Eye (tissue), 1 donor: ENCODE data around the gene FUT2.
"Not testable (repeated sequence)": the region's sequence is repeated elsewhere in the genome, so short reads cannot be mapped to it uniquely, and the experiment has no call there.

Experiments
- DNase-seq: peaks from one replicate; pipeline ENCODE4 v3.0.0-alpha.2; 2015

The FUT2 gene

GRCh38 chr19:48695743-48696352, at the start of gene FUT2:
TSS of gene FUT2 (plus strand) at chr19:48695971. CDS start at chr19:48702957, 6,986 bp downstream.
- DNase-seq: no peak

DNA sequence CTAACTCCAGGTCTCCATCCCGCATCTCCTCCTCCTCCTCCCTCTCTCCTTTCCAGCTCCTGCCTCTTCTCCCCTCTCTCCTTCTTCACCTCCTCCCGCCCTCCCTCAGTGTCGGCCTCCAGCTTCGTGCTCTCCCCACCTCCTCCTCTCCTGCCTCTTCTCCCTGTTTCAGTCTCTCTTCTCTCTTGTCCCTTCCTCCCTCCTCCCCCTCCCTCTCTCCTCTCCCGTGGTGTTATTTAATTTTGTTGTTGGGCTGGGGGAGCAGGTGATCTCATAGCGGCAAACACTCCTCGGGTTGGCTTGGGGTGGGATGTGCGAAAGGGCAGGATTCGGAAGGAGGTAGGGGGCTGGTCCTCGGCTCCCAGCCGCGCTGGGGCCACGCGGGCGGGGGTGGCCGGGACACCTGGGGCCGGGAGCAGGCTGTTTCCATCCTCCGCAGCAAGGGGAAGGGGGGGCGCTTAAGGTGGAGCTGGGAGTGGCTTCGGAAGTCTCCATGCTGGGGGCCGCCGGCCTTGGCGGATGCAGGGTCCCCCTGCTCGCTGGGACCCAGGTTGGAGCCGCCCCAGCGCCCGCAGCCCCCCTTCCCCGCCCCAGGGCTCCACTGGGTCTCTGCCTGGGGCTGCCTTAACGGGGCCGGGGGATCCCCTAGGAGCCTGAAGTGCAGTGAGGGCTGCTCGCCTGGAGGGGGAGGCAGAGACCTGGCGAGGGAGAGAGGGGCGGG, 49.6 kb upstream of the FUT2 start, which contains the start of gene CA11:
Gene CA11 (minus strand): TSS at position 187 of the 721 bp plus-strand sequence. CDS start 555 bp downstream, outside the sequence.
- DNase-seq: peak; percentile 98

DNA sequence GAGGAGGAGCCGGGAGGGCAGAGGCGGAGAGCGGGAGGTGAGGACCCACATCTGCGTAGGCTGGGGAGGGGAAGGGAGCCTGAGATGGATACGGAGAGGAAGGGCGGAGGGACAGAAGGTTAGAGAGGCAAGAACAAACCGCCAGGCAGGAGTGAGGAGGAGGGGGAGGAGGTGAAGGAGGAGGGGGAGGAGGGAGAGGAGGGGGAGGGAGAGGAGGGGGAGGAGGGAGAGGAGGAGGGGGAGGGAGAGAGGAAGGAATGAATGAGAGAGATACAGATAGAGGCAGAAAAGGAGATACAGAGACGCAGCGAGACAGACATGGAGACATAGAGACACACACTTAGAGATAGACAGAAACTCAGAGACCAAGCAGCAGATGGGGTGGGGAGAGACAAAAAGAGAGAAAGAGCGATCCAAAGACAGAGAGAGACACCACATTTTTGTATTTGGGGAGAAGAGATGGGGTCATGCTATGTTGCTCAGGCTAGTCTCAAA, 49.0 kb upstream of the FUT2 start:
- DNase-seq: no peak

- no peak for DNase-seq
Observed at GRCh38 chr19:48648134-48648533, 47.6 kb upstream of the FUT2 start.

DNA sequence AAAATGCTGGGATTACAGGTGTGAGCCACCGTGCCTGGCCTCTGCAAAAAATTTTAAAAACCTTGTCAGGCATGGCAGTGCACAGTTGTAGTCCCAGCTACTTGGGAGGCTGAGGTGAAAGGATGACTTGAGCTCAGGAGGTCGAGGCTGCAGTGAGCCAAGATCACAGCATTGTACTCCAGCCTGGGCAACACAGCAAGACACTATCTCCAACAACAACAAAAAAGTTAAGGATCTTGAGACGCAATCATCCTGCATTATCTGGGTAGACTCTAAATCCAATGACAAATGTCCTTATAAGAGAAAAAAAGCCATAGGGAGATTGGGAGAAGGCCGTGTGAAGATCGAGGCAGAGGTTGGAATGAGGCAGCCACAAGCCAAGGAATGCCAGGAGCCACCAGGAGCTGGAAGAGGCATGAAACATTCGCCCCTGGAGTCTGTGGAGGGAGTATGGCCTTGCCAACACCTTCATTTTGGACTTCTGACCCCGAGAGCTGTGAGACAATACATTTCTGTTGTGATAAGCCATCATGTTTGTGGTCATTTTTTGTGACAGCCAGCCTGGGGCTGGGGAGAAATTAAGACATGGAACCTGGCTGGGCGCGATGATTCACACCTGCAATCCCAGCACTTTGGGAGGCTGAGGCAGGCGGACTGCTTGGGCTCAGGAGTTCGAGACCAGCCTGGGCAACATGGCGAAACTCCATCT, 44.6 kb upstream of the FUT2 start:
- no peak for DNase-seq

DNA sequence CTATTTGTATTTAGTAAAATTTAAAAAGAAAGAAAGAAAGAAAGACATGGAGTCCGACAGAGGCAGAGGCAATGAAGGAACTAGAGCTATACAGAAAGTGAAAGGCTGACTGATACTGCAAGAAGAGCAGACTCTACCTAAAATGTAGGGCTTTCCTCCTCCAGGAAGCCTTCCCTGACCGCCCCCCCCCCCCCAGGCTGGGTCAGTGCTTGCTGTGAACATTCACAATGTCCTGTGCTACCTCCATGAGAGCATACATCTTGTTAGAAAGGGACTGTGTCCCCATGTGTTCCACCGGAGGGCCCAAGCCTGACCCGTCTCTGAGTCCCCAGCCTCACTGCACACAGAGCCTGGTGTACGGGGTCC, 44.1 kb upstream of the FUT2 start:
- no peak for DNase-seq

- DNase-seq: peak; percentile 66
Observed at GRCh38 chr19:48654299-48655059, 41.3 kb upstream of the FUT2 start.

DNA sequence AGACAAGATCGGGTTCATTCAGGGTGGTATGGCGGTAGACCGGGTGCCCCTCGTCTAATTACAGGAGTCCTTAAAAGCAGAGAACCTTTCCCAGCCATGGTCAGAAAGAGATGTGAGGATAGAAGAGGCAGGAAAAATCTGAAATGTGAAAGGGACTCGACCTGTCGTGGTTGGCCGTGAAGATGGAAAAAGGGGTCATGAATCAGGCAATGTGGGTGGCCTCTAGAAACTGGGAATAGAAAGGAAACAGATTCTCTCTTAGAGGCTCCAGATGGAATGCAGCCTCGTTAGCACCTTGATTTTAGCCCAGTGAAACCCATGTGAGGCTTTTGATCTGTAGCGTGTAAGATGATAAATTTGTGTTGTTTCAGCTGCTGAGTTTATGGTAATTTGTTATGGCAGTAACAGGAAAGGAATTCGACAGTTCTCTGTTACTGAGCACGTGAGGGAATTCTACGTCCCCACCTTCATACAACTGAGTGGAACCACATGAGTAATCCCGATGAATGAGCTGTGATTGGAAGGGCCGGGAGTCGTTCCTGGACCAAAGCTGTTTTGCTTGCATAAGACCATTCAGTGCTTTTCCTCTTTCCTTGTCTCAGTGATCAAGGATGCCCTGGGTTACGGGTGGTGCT, 38.8 kb upstream of the FUT2 start:
- peak; percentile 75 for DNase-seq

DNA sequence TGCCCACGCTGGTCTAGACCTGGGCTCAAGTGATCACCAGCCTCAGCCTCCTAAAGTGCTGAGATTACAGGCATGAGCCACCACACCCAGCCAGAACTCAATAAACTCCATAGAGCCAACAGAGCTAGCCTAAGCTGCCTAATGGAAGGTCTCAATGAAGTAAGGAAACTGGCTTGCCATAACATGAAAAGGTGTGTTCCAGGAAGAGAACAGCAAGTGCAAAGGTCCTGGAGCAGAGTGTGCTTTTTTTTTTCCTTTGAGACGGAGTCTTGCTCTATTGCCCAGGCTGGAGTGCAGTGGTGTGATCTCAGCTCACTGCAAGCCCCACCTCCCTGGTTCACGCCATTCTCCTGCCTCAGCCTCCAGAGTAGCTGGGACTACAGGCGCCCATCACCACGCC, 37.9 kb upstream of the FUT2 start:
- DNase-seq: not testable (repeated sequence)

GRCh38 chr19:48658483-48658882, 37.3 kb upstream of the FUT2 start:
- no peak for DNase-seq

DNA sequence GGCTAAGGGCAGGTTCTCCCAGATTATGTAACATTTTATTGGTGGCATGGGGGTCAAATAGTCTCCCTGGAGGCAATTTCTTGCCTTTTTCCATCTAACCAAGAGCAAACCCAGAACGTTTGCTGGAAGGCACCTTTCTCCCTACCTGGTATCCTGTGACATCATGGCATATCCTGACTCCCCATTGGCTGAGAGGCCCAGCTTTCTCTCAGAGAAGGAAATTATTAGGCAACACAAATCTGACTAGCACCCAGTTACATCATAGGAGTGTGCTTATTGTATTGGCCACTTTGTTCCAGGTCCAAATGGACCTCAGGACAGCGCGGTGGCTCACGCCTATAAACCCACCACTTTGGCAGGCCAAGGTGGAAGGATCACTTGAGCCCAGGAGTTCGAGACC, 36.0 kb upstream of the FUT2 start:
- DNase-seq: no peak

DNA sequence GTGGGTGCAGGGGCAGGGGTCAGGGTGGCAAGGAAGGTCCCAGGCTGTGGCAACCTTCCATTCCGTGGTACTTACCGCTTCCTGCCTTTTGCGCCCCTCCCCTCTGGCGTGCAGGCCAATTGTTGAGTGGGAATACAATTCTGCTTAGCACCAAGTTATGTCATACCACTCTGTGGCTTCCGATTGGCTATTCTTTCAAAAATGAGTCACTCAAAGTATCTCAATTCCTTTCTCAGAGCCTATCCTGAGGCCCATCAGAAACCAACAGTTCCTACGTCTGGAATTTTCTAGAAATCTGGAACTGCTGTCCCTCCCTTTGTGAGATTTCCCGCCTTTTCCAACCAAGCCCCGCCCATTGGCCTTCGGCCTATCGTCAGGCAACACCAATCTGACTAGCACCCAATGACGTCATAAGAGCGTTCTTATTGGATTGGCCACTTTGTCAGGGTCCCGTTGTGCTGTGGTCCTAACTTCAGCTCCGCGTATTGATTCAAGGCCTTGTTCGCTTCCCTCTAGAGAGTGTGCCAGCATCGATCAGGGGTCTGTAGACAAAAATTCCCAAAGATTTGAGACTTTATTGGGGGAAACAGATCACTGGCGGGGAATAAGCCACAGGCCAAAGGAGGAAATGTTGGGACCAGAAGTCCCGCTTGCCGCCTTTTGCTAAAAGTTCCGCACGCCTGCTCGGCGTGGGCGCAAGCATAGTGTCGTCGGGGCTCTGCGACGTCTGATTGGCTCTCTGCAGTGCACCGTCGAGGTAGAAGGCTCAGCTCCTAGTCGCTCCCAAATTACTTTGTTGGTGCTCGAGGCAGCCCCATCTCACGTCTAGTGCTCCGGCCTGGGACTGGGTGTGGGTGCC, 34.7 kb upstream of the FUT2 start:
- peak; percentile 82 for DNase-seq

DNA sequence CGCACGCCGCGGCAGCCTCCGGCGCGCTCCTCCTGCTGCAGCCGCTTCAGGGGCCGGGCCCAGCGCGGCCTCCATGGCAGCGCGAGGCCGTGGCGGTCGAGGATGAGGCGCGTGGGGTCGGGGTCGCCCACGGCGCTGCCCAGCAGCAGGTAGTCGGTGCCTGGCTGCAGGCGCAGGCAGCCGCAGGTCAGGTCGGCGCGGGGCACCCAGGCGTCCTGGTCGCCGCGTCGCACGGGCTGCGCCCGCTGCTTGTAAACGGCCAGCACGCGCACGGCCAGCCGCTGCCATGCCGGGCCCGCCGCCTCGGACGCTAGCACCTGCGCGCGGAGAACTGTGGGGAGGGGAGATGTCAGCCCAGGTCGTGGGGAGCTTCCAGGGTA, 34.1 kb upstream of the FUT2 start:
- DNase-seq: no peak

- no peak for DNase-seq
Observed at GRCh38 chr19:48663667-48664066, 32.1 kb upstream of the FUT2 start.

- DNase-seq: no peak
Observed at GRCh38 chr19:48664476-48664875, 31.3 kb upstream of the FUT2 start.

DNA sequence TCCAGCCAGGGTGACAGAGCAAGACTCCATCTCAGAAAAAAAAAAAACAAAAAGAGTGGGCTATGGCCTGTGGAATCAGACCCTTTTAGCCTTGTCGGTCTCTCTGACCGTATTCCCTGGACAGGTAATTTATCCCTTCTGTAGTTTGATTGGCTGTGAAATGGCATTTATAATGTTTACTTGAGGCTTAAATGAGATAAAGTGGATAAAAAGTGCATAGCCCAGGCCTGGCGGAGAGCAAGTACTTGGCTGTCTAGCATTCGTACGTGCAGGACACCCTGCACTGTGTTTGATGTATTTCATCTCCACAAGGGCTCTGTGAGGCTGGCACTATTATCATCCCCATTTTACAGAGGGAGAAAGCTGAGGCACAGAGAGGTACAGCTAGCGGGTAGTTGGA, 30.0 kb upstream of the FUT2 start:
- DNase-seq: no peak

DNA sequence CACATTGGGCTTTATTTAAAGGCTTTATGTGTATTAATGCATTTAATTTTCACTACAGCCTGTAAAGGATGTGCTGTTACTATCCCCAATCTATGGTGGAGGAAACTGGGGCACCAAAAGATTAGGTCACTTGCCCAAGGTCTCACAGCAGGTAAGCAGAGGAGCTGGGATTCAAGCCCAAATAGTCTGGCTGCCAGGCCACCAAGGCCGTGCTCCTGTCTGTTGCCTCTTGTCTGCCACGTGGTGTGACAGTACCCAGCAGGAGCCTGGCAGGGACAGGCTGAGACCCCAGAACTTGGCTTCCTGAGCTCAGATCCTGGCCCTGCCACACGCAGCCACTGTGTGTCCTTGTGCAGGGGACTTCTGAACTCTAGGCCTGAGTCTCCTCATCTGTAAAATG, 27.4 kb upstream of the FUT2 start:
- DNase-seq: no peak

- DNase-seq: no peak
Observed at GRCh38 chr19:48668761-48669160, 27.0 kb upstream of the FUT2 start.

DNA sequence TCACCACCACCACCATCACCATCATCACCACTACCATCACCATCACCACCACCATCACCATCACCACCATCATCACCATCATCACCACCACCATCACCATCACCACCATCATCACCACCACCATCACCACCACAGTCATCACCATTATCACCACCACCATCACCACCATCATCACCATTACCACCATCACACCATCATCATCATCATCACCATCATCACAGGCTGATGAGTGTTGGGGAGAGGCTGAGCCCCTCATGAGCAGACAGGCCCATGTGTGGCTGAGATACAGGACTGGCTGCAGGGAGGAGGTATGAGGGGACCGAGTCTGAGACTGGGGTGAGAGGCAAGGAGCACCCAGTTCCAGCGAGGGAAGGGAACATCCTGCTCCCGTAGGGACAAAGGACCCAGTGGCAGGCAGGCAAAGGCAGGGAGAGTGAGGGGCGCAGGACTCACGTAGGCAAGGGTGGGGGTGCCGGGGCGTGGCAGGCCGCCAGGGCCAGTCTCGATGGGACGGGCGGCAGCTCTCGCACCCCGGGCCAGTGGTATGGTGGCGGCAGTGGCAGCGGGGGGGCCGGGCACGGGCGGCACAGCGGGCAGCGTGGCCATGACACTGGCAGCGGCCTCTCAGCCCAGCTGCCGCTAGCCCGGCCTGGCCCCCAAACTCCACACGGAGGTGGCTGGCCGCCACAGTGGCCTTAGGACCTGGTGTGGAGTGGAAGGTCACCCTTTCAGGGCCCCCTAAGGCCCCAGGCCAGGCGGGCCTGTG, 25.7 kb upstream of the FUT2 start:
- no peak for DNase-seq

DNA sequence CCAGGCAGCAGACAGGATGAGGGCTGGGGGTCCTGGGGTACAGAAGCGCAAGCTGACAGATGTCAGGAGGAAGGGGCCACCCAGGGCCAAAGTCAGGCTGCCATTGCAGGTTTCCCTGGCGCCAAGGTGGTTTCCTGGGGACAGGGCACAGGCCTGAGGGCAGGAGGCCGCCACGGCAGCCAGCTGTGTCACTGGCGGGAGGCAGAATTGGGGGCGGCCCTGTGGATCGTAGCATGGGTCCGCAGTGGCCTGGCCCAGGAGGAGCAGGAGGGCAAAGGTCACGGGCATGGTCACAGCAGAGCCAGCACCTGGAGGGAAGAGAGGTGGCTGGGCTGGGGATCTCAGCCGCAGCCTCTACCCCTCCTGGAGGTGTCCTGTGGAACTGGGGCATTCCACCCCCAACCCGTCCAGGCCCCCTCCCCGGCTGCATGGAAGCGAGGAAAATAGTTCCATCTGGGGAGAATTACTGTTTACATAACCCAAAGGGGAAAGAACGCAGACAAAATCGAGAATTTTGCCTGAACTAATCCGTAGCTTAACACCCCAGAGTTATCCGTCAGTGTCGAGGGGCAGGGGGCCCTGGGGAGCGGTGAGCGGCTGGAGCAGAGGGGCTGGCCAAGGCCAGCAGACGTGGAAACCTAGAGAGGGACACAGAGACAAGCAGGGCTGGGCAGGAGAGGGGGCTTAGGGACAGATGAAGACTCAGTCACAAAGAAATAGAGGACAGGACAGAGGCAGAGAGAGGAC, 24.9 kb upstream of the FUT2 start:
- DNase-seq: peak; percentile 57
